ENCODE measurements around the gene MED19. TPM values are rescaled to one million over a fixed set of nuclear protein-coding genes. Genes with fewer than 3 reads are reported as not detected.
"Not testable (repeated sequence)": the region's sequence is repeated elsewhere in the genome, so short reads cannot be mapped to it uniquely, and the experiment has no call there.

Gene MED19
- total RNA-seq, 2 experiments from 2014 or later = 13.7 to 14.9 TPM

DNA sequence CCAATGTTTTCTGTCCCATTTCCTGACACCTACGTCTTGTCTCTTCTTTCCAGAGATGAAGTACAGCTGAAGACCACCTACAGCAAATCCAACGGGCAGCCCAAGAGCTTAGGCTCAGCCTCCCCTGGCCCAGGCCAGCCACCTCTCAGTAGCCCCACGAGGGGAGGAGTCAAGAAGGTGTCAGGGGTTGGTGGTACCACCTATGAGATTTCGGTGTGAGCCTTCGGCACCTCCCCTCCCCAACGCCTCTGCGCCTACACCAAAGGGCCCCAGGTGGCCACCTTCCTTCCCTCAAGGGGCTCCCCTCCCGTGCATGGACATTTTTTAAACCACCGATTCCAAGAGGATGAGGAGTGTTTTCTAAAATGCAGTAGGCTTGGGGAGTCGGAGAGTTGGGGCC lies 12.2 kb downstream of the MED19 start:
- no peaks in the 10 kb centered on the region for H3K9me3 ChIP-seq (ENCODE audit: control insufficient read depth in 1 of 2, insufficient read depth in 1 of 2, low read length in 2 of 2)
- ChIA-PET POLR2A (no interaction called here), CTCF (no interaction called here)
- intact Hi-C loops (cut with DNase I, micrococcal nuclease) = no loop called here
- H3K36me3 ChIP-seq (ENCODE audit: insufficient read depth, low read length) = peaks cover 68% of the 10 kb centered on the region
- H3K27ac ChIP-seq (ENCODE audit: low read depth in 1 of 2, low read length in 2 of 2) = no peak overlapping the region
- Mint-ChIP-seq H3K4me3 (no peak overlapping the region), H3K27ac (no peak overlapping the region), H3K27me3 (no peaks in the 10 kb centered on the region), H3K36me3 (ENCODE audit: low read depth) (peaks cover 83% of the 10 kb centered on the region), H3K9me3 (no peaks in the 10 kb centered on the region), H3K4me1 (ENCODE audit: low read depth) (no peaks in the 10 kb centered on the region)
- no peak for TF ChIP-seq CTCF (IDR thresholded peaks at IDR 0.05)
- DNase-seq (no peak), ATAC-seq (ENCODE audit: poor library complexity) (no peak)
- no peak overlapping the region for H3K4me3 ChIP-seq (ENCODE audit: low read length)
- H3K27me3 ChIP-seq (ENCODE audit: control insufficient read depth in 1 of 2, insufficient read depth in 2 of 2, low read length in 2 of 2) = no peaks in the 10 kb centered on the region
- no peaks in the 10 kb centered on the region for H3K4me1 ChIP-seq (ENCODE audit: insufficient read depth, low read length)

DNA sequence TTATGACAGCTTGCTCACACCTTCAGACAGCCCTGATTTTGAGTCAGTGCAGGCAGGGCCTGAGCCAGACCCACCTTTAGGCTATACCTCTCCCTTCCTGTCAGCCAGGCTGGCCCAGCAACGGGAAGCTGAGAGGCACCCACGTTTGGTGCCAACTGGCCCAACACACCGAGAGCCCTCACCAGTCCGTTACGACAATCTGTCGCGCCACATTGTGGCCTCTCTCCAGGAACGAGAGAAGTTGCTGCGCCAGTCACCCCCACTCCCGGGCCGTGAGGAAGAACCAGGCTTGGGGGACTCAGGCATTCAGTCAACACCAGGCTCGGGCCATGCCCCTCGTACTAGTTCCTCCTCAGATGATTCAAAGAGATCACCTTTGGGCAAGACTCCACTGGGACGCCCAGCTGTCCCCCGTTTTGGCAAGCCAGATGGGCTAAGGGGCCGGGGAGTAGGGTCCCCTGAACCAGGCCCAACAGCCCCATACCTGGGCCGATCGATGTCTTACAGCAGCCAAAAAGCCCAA lies 13.1 kb downstream of the MED19 start:
- ChIA-PET CTCF (no interaction called here), POLR2A (interaction anchor here (0.6 kb wide), 1 partner anchor 30 kb away, joined by 3 read pairs; no protein-coding TSS in a partner anchor)
- Mint-ChIP-seq H3K27me3 (no peaks in the 10 kb centered on the region), H3K4me1 (ENCODE audit: low read depth) (no peaks in the 10 kb centered on the region), H3K9me3 (no peaks in the 10 kb centered on the region), H3K36me3 (ENCODE audit: low read depth) (peaks cover 81% of the 10 kb centered on the region), H3K4me3 (no peak overlapping the region), H3K27ac (no peak overlapping the region)
- ATAC-seq (ENCODE audit: poor library complexity) (no peak), DNase-seq (no peak)
- Histone ChIP-seq H3K27me3 (ENCODE audit: control insufficient read depth in 1 of 2, insufficient read depth in 2 of 2, low read length in 2 of 2) (no peaks in the 10 kb centered on the region), H3K27ac (ENCODE audit: low read depth in 1 of 2, low read length in 2 of 2) (no peak overlapping the region), H3K4me3 (ENCODE audit: low read length) (no peak overlapping the region), H3K9me3 (ENCODE audit: control insufficient read depth in 1 of 2, insufficient read depth in 1 of 2, low read length in 2 of 2) (no peaks in the 10 kb centered on the region), H3K4me1 (ENCODE audit: insufficient read depth, low read length) (no peaks in the 10 kb centered on the region), H3K36me3 (ENCODE audit: insufficient read depth, low read length) (peaks cover 69% of the 10 kb centered on the region)
- intact Hi-C loops (cut with DNase I, micrococcal nuclease) = no loop called here
- TF ChIP-seq CTCF (IDR thresholded peaks at IDR 0.05) = no peak

DNA sequence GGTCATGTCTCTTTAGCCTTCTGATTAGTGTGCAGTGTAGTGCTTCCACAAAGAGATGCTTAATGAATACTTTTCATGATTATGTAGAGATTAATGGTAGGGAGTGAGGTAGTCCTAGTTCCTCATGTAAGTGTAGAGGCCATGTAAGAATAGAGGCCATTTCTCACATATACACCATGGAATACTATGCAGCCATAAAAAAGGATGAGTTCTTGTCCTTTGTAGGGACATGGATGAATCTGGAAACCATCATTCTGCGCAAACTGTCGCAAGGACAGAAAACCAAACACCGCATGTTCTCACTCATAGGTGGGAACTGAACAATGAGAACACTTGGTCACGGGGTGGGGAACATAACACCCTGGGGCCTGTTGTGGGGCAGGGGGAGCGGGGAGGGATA lies 21.5 kb downstream of the MED19 start:
- H3K4me1 Mint-ChIP-seq (ENCODE audit: low read depth); ATAC-seq (ENCODE audit: poor library complexity); CTCF ChIA-PET; H3K4me1 ChIP-seq (ENCODE audit: insufficient read depth, low read length); H3K27me3 Mint-ChIP-seq; DNase-seq; H3K27me3 ChIP-seq (ENCODE audit: control insufficient read depth in 1 of 2, insufficient read depth in 2 of 2, low read length in 2 of 2); intact Hi-C loops (cut with DNase I, micrococcal nuclease); H3K27ac ChIP-seq (ENCODE audit: low read depth in 1 of 2, low read length in 2 of 2); POLR2A ChIA-PET; H3K9me3 Mint-ChIP-seq; H3K4me3 Mint-ChIP-seq; H3K4me3 ChIP-seq (ENCODE audit: low read length); H3K27ac Mint-ChIP-seq; H3K9me3 ChIP-seq (ENCODE audit: control insufficient read depth in 1 of 2, insufficient read depth in 1 of 2, low read length in 2 of 2): not testable (repeated sequence)
- peaks cover 91% of the 10 kb centered on the region for H3K36me3 ChIP-seq (ENCODE audit: insufficient read depth, low read length)
- H3K36me3 Mint-ChIP-seq (ENCODE audit: low read depth) = peaks cover 92% of the 10 kb centered on the region

GRCh38 chr11:57681168-57681567 lies 30.8 kb downstream of the MED19 start:
- Mint-ChIP-seq H3K36me3 (ENCODE audit: low read depth) (peaks cover 75% of the 10 kb centered on the region), H3K27me3 (no peaks in the 10 kb centered on the region), H3K4me1 (ENCODE audit: low read depth) (peaks cover 47% of the 10 kb centered on the region), H3K27ac (peak overlapping the region; percentile 70), H3K9me3 (no peaks in the 10 kb centered on the region), H3K4me3 (no peak overlapping the region)
- CTCF ChIA-PET = interaction anchor here (1.9 kb wide), 1 partner anchor 120 kb away, joined by 5 read pairs; no protein-coding TSS in a partner anchor
- ATAC-seq (ENCODE audit: poor library complexity) = no peak
- DNase-seq = no peak
- TF ChIP-seq CTCF (IDR thresholded peaks at IDR 0.05) = no peak
- H3K4me3 ChIP-seq (ENCODE audit: low read length) = no peak overlapping the region
- peaks cover 25% of the 10 kb centered on the region for H3K4me1 ChIP-seq (ENCODE audit: insufficient read depth, low read length)
- H3K36me3 ChIP-seq (ENCODE audit: insufficient read depth, low read length) = peaks cover 78% of the 10 kb centered on the region
- H3K9me3 ChIP-seq (ENCODE audit: control insufficient read depth in 1 of 2, insufficient read depth in 1 of 2, low read length in 2 of 2) = no peaks in the 10 kb centered on the region
- intact Hi-C loops (cut with DNase I, micrococcal nuclease) = no loop called here
- POLR2A ChIA-PET = no interaction called here
- no peaks in the 10 kb centered on the region for H3K27me3 ChIP-seq (ENCODE audit: control insufficient read depth in 1 of 2, insufficient read depth in 2 of 2, low read length in 2 of 2)
- peak overlapping the region in 1 of 2 donors; percentile 18 for H3K27ac ChIP-seq (ENCODE audit: low read depth in 1 of 2, low read length in 2 of 2)

Data from CD4-positive, alpha-beta T cell (primary cell).